NCI-H2081 treated with DMSO at 0.1 percent for 48 hours (cell line): Measurements from ENCODE around the gene TULP4.
"Not testable (repeated sequence)": the region's sequence is repeated elsewhere in the genome, so short reads cannot be mapped to it uniquely, and the experiment has no call there.

Source experiments
- DNase-seq: peaks from one replicate; lab custom pipeline; 2025; lab: John Stamatoyannopoulos, UW

The TULP4 gene

GRCh38 chr6:158293122-158293521 is 19.1 kb upstream of the TULP4 start:
- DNase-seq: no peak

GRCh38 chr6:158295976-158296853 is 16.1 kb upstream of the TULP4 start:
- DNase-seq: not testable (repeated sequence)

GRCh38 chr6:158296854-158297324 is 15.4 kb upstream of the TULP4 start:
- not testable (repeated sequence) for DNase-seq

- not testable (repeated sequence) for DNase-seq
These were observed 14.6 kb upstream of the TULP4 start for GRCh38 chr6:158297657-158298056.

GRCh38 chr6:158300306-158301143 is 11.7 kb upstream of the TULP4 start:
- peak; percentile 87 for DNase-seq

- not testable (repeated sequence) for DNase-seq
These were observed 10.7 kb upstream of the TULP4 start for GRCh38 chr6:158301561-158301960.

- DNase-seq: not testable (repeated sequence)
These were observed 10.0 kb upstream of the TULP4 start for GRCh38 chr6:158302195-158302796.

GRCh38 chr6:158303210-158303731 is 9.0 kb upstream of the TULP4 start:
- no peak for DNase-seq

GRCh38 chr6:158304254-158304653 is 8.0 kb upstream of the TULP4 start:
- DNase-seq: no peak

- DNase-seq: no peak
These were observed 2.5 kb upstream of the TULP4 start for GRCh38 chr6:158309814-158310213.

- DNase-seq: no peak
These were observed 1.1 kb upstream of the TULP4 start for GRCh38 chr6:158311193-158311592.

GRCh38 chr6:158311626-158312025 is 639 bp upstream of the TULP4 start:
- no peak for DNase-seq

GRCh38 chr6:158312672-158313397 is 570 bp downstream of the TULP4 start:
- no peak for DNase-seq

GRCh38 chr6:158313989-158314388 is 1.7 kb downstream of the TULP4 start:
- DNase-seq: no peak

- no peak for DNase-seq
These were observed 2.5 kb downstream of the TULP4 start for GRCh38 chr6:158314737-158315136.

GRCh38 chr6:158316022-158316421 is 3.8 kb downstream of the TULP4 start:
- DNase-seq: no peak

- DNase-seq: no peak
These were observed 9.7 kb downstream of the TULP4 start for GRCh38 chr6:158321960-158322359.

GRCh38 chr6:158322400-158322723 is 10.1 kb downstream of the TULP4 start:
- DNase-seq: no peak

- no peak for DNase-seq
These were observed 10.7 kb downstream of the TULP4 start for GRCh38 chr6:158322724-158323560.

- DNase-seq: no peak
These were observed 11.3 kb downstream of the TULP4 start for GRCh38 chr6:158323561-158323958.

GRCh38 chr6:158324136-158324535 is 11.9 kb downstream of the TULP4 start:
- DNase-seq: no peak
